KMS-11 (cell line): Measurements from ENCODE around the gene TMEM116.
A peak's percentile ranks its signal among the peaks of the same experiment; 100 is the strongest.
"Not testable (repeated sequence)": the region's sequence is repeated elsewhere in the genome, so short reads cannot be mapped to it uniquely, and the experiment has no call there.

Source experiments
- H2AFZ ChIP-seq: fragments of 200-600 bp; sonication (generic); 2 replicates; pipeline ENCODE4 v1.6.1; 2016; ENCODE audit warnings: antibody characterized with exemption, mixed run types, low read depth
- H3K27ac ChIP-seq: fragments of 200-600 bp; sonication (generic); 2 replicates; pipeline ENCODE4 v1.6.1; 2016; ENCODE audit warnings: mild to moderate bottlenecking, mixed run types
- H3K27me3 ChIP-seq: fragments of 200-600 bp; sonication (generic); 2 replicates; pipeline ENCODE4 v1.6.1; 2017; ENCODE audit warnings: mild to moderate bottlenecking, low read depth, mixed run types, moderate library complexity; ENCODE audit not compliant: insufficient read depth
- H3K36me3 ChIP-seq: fragments of 200-600 bp; sonication (generic); 2 replicates; pipeline ENCODE4 v1.6.1; 2017; ENCODE audit warnings: mild to moderate bottlenecking, mixed run types; ENCODE audit not compliant: insufficient read depth
- H3K4me1 ChIP-seq: fragments of 200-600 bp; sonication (generic); 2 replicates; pipeline ENCODE4 v1.6.1; 2016; ENCODE audit warnings: mild to moderate bottlenecking, low read depth, mixed run types; ENCODE audit not compliant: poor library complexity, severe bottlenecking
- H3K4me2 ChIP-seq: fragments of 200-600 bp; sonication (generic); 2 replicates; pipeline ENCODE4 v1.7.0; 2016; ENCODE audit warnings: mild to moderate bottlenecking, mixed run types
- H3K4me3 ChIP-seq: fragments of 200-600 bp; sonication (generic); IDR thresholded peaks from 2 replicates; pipeline ENCODE4 v1.6.1; 2017; ENCODE audit warnings: low read depth, low read length, mixed read lengths; ENCODE audit not compliant: insufficient read depth
- H3K79me2 ChIP-seq: fragments of 200-600 bp; sonication (generic); 2 replicates; pipeline ENCODE4 v1.6.1; 2016; ENCODE audit warnings: low read depth, mixed run types; ENCODE audit not compliant: insufficient read depth
- H3K9ac ChIP-seq: fragments of 200-600 bp; sonication (generic); 2 replicates; pipeline ENCODE4 v1.6.1; 2016; ENCODE audit warnings: mild to moderate bottlenecking, mixed run types
- H4K20me1 ChIP-seq: fragments of 200-600 bp; sonication (generic); 2 replicates; pipeline ENCODE4 v1.6.1; 2016; ENCODE audit warnings: mild to moderate bottlenecking, mixed run types; ENCODE audit not compliant: insufficient read depth
- CTCF ChIP-seq: fragments of 200-600 bp; sonication (generic); conservative IDR thresholded peaks from 2 replicates; pipeline ENCODE4 v1.6.1; 2017; ENCODE audit warnings: low read depth, mild to moderate bottlenecking, antibody characterized with exemption, low read length, moderate library complexity, mixed read lengths

Gene TMEM116

DNA sequence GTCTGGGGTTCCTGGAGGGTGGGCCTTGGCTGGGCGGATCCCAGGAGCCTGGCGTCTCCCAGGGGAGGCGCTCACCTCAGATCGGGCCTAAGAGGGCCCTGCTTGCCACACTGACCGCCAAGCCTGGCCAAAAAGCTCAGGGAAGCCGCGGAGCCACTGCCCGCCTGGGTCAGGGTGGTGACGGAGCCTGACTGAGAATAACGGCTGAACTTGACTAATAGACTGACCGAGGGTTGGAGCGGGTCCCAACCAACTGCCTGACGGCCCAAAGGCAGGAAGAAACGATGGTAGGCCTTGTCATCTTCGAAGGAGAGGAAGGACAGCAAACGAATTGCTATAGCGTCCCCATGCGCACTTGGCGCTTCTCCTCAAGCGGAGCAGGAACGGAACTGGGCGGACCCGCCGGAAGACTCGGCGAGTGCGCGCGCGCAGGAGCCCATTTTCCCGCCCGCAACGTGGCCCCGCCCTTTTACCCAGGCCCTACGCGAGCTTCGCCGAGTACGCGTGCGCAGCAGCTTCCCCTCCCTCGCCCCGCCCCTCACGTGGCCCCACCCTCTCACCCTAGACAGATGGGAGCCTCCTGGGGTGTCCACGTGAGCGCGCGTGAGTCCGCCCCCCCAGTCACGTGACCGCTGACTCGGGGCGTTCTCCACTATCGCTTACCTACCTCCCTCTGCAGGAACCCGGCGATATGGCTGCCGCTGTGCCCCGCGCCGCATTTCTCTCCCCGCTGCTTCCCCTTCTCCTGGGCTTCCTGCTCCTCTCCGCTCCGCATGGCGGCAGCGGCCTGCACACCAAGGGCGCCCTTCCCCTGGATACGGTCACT is at the start of gene TMEM116, which contains the start of gene ERP29:
TSS of gene TMEM116 (minus strand) at position 391 of the 826 bp plus-strand sequence. CDS start 7,895 bp downstream, outside the sequence.
TSS of gene ERP29 (plus strand) at position 652 of the 826 bp plus-strand sequence. CDS start at position 692, 40 bp downstream.
- H3K4me1 ChIP-seq, result peaks cover 74% of the 10 kb centered on the region
- H3K9ac ChIP-seq, result peak within 1 kb of the TSS; percentile 83
- H3K4me3 ChIP-seq, result no peak within 1 kb of the TSS
- H3K4me2 ChIP-seq, result peak within 1 kb of the TSS; percentile 72
- no peak; the same call in 1 of the 2 replicates for TF ChIP-seq CTCF
- no peaks in the 10 kb centered on the region; the same call in 1 of the 2 replicates for H3K36me3 ChIP-seq
- H2AFZ ChIP-seq, result peak within 1 kb of the TSS; percentile 59
- H4K20me1 ChIP-seq, result no peaks in the 10 kb centered on the region
- H3K79me2 ChIP-seq, result peaks cover 42% of the 10 kb centered on the region
- H3K27ac ChIP-seq, result peak within 1 kb of the TSS; percentile 84
- no peaks in the 10 kb centered on the region for H3K27me3 ChIP-seq

- Histone ChIP-seq H3K79me2 (no peaks in the 10 kb centered on the region), H3K4me2 (no peak overlapping the region), H3K9ac (no peak overlapping the region), H3K36me3 (no peaks in the 10 kb centered on the region; the same call in 1 of the 2 replicates), H3K4me3 (no peak overlapping the region), H3K27ac (no peak overlapping the region), H3K4me1 (no peaks in the 10 kb centered on the region), H4K20me1 (no peaks in the 10 kb centered on the region), H3K27me3 (no peaks in the 10 kb centered on the region), H2AFZ (no peak overlapping the region)
- TF ChIP-seq CTCF, result no peak
Measured at GRCh38 chr12:112061137-112061536, 48.2 kb upstream of the TMEM116 start.

DNA sequence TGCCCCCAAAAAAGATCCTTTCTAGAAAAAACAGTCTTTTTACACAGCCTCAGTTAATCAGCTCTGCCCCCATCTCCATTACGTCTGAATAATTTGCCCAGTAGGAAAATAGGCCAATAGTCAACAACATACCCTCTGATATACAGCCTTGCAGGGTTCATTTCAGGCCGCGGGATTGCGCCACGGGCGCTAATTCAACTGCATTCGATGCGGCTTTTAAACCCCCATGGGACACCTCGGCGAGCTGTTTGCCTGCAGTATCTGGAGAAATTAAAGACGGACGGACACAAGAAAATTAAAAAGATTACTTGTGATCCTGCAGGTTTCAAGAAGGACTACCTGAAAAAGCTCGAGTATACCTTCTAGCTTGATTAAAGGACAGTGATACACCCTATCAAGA is 36.4 kb upstream of the TMEM116 start:
- H3K27ac ChIP-seq, result no peak overlapping the region
- H3K36me3 ChIP-seq, result no peaks in the 10 kb centered on the region; the same call in 1 of the 2 replicates
- no peak overlapping the region for H3K4me3 ChIP-seq
- no peak overlapping the region for H2AFZ ChIP-seq
- no peak overlapping the region for H3K4me2 ChIP-seq
- TF ChIP-seq CTCF, result no peak
- no peaks in the 10 kb centered on the region for H4K20me1 ChIP-seq
- H3K9ac ChIP-seq, result no peak overlapping the region
- H3K79me2 ChIP-seq, result no peaks in the 10 kb centered on the region
- no peaks in the 10 kb centered on the region for H3K27me3 ChIP-seq
- no peaks in the 10 kb centered on the region for H3K4me1 ChIP-seq

DNA sequence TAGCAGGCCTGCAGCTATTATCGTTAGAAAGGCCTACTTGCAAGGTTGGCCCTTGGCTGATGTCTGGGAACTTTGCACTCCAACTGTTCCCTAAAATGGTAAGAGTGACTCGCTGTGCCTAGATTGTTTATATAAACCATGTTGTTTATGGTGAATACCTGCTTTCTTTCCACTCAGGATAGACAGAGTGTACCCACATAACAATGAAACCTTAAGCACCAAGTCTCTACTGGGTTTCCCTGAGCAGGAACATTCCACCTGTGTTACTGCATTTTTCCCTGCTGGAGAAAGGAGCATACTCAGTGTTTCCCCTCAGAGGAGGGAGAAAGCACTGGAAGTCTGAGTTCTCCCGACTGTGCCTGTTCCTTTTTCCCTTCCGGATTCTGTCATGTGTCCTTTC is 33.0 kb upstream of the TMEM116 start:
- H4K20me1 ChIP-seq, result no peaks in the 10 kb centered on the region

GRCh38 chr12:112036614-112037013 is 23.6 kb upstream of the TMEM116 start:
- not testable (repeated sequence) for H2AFZ ChIP-seq, H3K36me3 ChIP-seq, H4K20me1 ChIP-seq, H3K4me3 ChIP-seq, H3K9ac ChIP-seq, H3K4me2 ChIP-seq, H3K79me2 ChIP-seq, H3K4me1 ChIP-seq, H3K27ac ChIP-seq, H3K27me3 ChIP-seq

More for the DNA sequence above, 33.0 kb upstream of the TMEM116 start:
- Histone ChIP-seq H3K27me3 (no peaks in the 10 kb centered on the region), H3K4me2 (no peak overlapping the region), H3K9ac (no peak overlapping the region), H3K4me1 (no peaks in the 10 kb centered on the region), H3K79me2 (no peaks in the 10 kb centered on the region), H2AFZ (no peak overlapping the region), H3K36me3 (peaks cover 4% of the 10 kb centered on the region; the same call in 1 of the 2 replicates), H3K27ac (no peak overlapping the region), H3K4me3 (no peak overlapping the region)
- no peak for TF ChIP-seq CTCF
